GM19463 (cell line): ENCODE results near the gene CDH11.

Experiments used
- ATAC-seq: cut with Tn5 transposase; IDR thresholded peaks from one replicate; pipeline ENCODE4 v1.9.1; 2021; ENCODE audit warnings: mild to moderate bottlenecking, moderate library complexity; ENCODE audit not compliant: unreplicated experiment

The CDH11 gene

DNA sequence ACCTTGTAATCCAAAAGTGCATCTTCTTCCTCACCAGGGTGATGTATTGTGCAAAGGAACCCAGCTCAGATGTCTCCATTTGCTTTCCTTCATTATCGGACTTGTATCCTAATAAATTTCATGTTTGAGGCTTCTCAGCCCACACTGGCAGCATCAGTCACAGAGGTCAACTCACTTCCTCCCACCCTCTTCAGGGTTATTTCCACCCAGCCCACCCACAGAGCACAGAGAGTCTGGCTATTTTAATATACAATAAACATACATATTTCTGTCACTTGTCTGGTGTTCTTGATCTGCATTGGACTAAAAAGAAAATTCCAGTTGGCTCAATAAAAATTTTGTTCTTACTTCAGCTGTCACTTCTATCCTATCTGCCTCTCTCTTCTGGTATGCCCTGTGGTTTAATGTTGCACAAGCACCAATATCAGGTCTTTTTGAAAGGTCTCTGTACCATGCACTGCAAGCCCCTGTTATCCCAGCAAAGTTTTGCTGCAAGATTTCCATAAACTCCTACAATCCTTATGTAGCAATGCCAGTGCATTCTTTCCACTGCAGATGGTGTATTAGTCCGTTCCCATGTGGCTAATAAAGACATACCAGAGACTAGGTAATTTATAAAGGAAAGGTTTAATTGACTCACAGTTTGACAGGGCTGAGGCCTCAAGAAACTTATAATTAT lies 201.8 kb downstream of the CDH11 start:
- ATAC-seq, result no peak

DNA sequence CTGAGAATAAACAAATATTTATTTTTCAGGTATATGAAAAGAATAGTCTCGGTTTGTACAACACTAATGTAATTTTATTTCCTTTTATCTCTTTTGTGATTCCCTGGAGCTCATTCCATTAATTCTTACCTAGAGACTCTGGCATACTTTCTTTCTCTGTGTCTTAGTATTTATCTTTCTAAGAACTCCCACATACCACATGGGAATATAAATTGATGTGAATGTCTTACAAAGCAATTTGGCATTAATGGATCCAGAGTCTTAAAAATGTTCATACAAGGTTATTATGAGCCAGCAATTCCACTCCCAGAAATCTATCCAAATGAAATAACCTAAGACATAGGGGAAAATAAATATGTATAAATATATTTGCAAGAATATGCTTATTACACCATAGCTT lies 202.7 kb downstream of the CDH11 start:
- no peak for ATAC-seq

DNA sequence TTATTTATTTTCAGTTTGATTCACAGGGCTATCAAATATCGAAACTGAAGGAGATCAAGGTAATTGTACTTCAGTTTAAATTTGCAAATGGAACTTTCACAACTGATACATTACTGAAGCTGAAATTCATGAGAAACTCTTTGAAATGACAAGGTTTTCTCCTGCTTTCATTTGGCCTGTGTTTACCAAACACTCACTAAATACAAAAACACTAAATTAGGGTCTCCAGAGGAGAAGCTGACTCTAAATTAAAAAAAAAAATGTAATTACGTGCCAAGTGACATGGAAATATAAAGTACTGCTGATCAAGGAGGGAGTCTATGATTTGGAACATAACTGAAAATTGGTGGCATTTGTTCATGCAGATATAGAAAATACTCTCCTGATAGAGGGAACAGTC lies 205.8 kb downstream of the CDH11 start:
- no peak for ATAC-seq

DNA sequence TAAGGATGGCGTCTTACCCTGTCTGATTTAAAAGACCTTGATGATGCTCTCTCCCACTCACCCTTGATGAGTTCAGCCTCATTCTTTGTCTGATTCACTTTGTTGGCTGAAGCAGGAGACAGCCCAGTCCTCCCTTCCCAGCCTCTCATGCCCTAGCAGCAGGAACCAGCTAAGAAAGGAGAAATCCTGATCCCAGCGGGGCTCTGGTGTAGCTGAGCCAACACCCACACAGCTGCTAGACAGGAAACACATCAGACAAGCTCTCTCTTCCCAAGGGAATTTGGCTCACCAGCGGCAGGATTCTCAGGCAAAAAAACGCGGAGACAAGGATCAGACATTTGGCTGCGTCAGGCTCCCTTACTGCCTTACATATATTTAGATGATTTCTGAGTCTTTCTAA lies 211.5 kb downstream of the CDH11 start:
- ATAC-seq, result no peak

DNA sequence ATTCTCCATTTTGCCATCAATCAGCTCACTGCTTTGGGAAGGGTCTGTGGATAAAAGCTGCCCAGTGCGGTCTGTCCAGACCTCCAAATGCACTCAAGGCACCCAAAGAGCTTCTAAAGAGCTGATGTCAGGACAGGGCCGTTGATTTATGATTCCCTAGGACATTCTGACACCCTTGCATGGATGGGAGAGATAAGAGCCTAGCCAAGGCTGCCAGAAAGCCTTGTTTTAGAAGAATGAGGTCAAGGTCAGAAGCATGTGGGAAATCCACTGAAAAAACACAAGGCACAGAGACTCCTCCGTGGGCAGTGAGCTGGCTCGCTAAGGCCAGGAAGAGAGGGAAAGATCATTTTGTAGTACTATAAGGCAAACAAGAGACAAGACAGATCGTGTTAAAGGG lies 214.0 kb downstream of the CDH11 start:
- no peak for ATAC-seq

DNA sequence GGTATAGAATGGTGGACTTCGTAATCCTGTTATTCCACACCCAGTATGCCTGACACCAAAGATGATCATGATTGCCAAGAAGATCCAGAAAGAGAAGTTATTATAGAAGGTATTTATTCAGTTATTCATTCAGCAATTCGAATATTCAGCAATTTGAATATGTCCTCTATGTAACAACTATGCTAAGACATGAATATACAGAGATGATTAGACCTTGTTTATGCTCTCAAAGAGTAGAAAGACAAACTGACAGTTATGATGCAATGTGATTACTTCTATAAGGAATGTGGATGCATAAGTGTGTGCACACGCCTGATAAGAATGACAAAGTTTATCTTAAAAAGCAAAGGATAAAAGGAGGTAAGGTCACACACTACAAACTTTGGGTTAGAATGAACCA lies 218.1 kb downstream of the CDH11 start:
- ATAC-seq, result no peak

DNA sequence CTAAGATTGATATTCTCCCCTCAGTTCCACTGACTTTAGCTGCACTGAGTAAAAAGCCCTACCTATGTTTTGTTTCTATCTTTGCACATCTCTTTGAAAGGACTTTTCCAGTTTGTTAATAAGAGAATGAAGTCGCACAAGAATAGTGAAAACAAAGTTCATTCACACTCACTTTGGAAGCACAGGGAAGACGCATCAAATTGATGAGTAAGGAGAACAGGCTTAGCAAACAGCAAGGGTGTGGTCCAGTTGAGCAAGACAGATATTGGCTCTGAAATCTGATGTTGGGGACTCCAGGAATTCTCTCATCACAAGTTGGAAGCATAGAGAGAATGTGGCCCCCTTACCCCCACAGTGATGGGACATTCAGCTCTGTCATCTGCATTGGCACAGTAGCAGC lies 221.3 kb downstream of the CDH11 start:
- no peak for ATAC-seq

DNA sequence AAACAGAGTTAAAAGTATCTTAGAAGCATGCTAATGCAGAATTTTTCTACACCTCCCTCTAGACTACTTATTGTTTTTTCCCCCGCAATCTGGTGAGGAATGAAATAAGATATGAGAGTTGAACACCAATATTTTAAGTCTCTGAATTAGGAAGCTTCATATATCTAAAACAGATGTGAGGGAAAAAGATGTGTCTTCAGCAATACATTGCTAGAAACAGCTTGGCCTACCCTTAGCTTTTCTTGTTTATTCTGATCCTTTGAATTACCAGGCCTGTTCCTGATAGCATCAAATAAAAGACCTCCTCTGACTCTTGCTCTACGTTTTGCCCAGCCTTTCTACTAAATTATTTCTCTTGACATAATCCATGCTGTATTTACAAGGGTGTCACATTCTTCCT lies 221.8 kb downstream of the CDH11 start:
- ATAC-seq, result no peak

DNA sequence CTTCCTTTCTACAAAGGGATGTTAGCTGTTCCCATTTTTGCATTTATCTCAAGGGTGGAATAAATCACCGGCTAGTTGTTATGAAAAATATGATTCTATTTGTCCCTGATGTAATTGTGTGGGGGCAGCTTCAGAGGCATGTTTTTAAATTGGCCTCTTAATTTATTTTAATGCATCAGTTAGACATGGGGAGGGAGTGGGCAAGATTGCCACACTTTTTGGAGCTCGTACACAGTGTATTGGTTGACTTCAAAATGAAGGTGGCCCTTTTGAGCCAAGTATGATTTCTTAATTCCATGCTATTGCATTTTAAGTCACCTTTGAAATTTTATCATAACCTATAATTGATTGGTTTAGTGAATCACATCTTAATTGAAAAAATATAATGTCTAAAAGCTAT lies 223.7 kb downstream of the CDH11 start:
- ATAC-seq, result no peak
